ENCODE results near the gene FBF1.

DNA sequence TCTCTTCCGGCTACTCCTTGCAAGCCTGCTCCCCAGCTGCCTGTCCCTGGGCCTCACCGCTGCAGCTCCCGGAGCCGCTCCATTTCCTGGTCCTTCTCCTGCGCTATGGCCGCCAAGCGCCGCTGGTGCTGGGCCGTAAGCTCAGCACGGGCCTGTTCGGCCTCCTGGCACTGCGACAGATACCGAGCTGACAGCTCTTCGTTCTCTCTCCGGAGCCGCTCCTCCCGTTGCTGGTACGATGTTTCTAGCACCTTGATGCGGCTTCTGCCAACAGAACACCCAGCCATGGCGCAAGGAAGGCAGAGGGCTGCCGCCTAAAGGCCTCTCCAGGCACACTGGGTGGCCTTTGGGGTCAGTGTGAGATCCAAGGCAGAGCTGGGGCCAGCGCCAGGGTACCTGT lies 21.2 kb downstream of the FBF1 start:
- TF ChIP-seq, protein P1, sequence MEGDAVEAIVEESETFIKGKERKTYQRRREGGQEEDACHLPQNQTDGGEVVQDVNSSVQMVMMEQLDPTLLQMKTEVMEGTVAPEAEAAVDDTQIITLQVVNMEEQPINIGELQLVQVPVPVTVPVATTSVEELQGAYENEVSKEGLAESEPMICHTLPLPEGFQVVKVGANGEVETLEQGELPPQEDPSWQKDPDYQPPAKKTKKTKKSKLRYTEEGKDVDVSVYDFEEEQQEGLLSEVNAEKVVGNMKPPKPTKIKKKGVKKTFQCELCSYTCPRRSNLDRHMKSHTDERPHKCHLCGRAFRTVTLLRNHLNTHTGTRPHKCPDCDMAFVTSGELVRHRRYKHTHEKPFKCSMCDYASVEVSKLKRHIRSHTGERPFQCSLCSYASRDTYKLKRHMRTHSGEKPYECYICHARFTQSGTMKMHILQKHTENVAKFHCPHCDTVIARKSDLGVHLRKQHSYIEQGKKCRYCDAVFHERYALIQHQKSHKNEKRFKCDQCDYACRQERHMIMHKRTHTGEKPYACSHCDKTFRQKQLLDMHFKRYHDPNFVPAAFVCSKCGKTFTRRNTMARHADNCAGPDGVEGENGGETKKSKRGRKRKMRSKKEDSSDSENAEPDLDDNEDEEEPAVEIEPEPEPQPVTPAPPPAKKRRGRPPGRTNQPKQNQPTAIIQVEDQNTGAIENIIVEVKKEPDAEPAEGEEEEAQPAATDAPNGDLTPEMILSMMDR (IDR thresholded peaks at IDR 0.05): no peak
- no peak for TF ChIP-seq POLR2A (IDR thresholded peaks at IDR 0.05)

Data from thyroid gland (tissue), 4 donors.